Activated CD4-positive, alpha-beta T cell treated with anti-CD3 and anti-CD28 coated beads for 36 hours (primary cell): Measurements from ENCODE around the gene CYP4F22. TPM values are rescaled to one million over a fixed set of nuclear protein-coding genes. Genes with fewer than 3 reads are reported as not detected.
"Not testable (repeated sequence)": the region's sequence is repeated elsewhere in the genome, so short reads cannot be mapped to it uniquely, and the experiment has no call there.

Experiments used
- ATAC-seq: fragments of 200-7000 bp; cut with Tn5 transposase; one replicate; pipeline ENCODE4 v1.10.0; 2021; ENCODE audit warnings: mild to moderate bottlenecking, moderate library complexity
- CTCF ChIA-PET: fragments of 350-600 bp; sonication (Branson Sonifier 250); formaldehyde crosslinking; loops from one replicate; lab custom pipeline; 2021; ENCODE audit warnings: antibody characterized with exemption; lab: Charles Lee
- POLR2A ChIA-PET: fragments of 350-600 bp; sonication (Branson Sonifier 250); formaldehyde crosslinking; loops from one replicate; lab custom pipeline; 2021; ENCODE audit warnings: antibody characterized with exemption, inconsistent platforms; lab: Charles Lee
- DNase-seq: peaks from one replicate; pipeline ENCODE4 v3.0.0-alpha.2; 2020
- H3K27ac Mint-ChIP-seq: one replicate; pipeline ENCODE4 v1.8.0; 2021; ENCODE audit warnings: mixed read lengths
- H3K27me3 Mint-ChIP-seq: one replicate; pipeline ENCODE4 v1.8.0; 2021; ENCODE audit warnings: mixed read lengths
- H3K36me3 Mint-ChIP-seq: one replicate; pipeline ENCODE4 v1.8.0; 2021; ENCODE audit warnings: low read depth, mixed read lengths
- H3K4me1 Mint-ChIP-seq: one replicate; pipeline ENCODE4 v1.8.0; 2021; ENCODE audit warnings: mixed read lengths
- H3K4me3 Mint-ChIP-seq: one replicate; pipeline ENCODE4 v1.8.0; 2021; ENCODE audit warnings: mild to moderate bottlenecking, moderate library complexity, mixed read lengths
- H3K9me3 Mint-ChIP-seq: one replicate; pipeline ENCODE4 v1.8.0; 2021; ENCODE audit warnings: low read depth, mixed read lengths
- intact Hi-C, 2 experiments: fragments of 100-400 bp; cut with DNase I in 1 of 2; cut with micrococcal nuclease in 1 of 2; formaldehyde crosslinking; loops; one replicate each; pipeline versions ENCODE4 v1.14.2 to v1.15.1; 2022 to 2024; cut with DNase I, micrococcal nuclease
- total RNA-seq, 2 experiments: library from RNA; stranded (reverse); gene quantifications; one replicate each; pipeline ENCODE4 v1.2.3, GENCODE V29; 2021

Gene CYP4F22
- total RNA-seq, 2 experiments from 2014 or later = 0.54 to 0.80 TPM

- intact Hi-C loops = no loop called here
- no peak for DNase-seq
- no peaks in the 10 kb centered on the region for H3K36me3 Mint-ChIP-seq
- no peaks in the 10 kb centered on the region for H3K9me3 Mint-ChIP-seq
- peaks cover 2% of the 10 kb centered on the region for H3K27me3 Mint-ChIP-seq
- H3K27ac Mint-ChIP-seq = no peak overlapping the region
- ChIA-PET POLR2A (interaction anchor here (0.6 kb wide), 1 partner anchor 240 kb away, joined by 9 read pairs; no protein-coding TSS in a partner anchor), CTCF (no interaction called here)
- H3K4me3 Mint-ChIP-seq = no peak overlapping the region
- no peaks in the 10 kb centered on the region for H3K4me1 Mint-ChIP-seq
- no peak for ATAC-seq
These were observed 68.3 kb downstream of the CYP4F22 start for GRCh38 chr19:15576526-15577156.

- Mint-ChIP-seq H3K36me3 (no peaks in the 10 kb centered on the region), H3K27me3 (peaks cover 2% of the 10 kb centered on the region), H3K4me1 (no peaks in the 10 kb centered on the region), H3K4me3 (no peak overlapping the region), H3K9me3 (no peaks in the 10 kb centered on the region), H3K27ac (no peak overlapping the region)
- no peak for ATAC-seq
- ChIA-PET CTCF (no interaction called here), POLR2A (no interaction called here)
- DNase-seq = no peak
- intact Hi-C loops = no loop called here
These were observed 69.0 kb downstream of the CYP4F22 start for GRCh38 chr19:15577184-15577771.

- ChIA-PET POLR2A (no interaction called here), CTCF (no interaction called here)
- Mint-ChIP-seq H3K36me3 (no peaks in the 10 kb centered on the region), H3K9me3 (no peaks in the 10 kb centered on the region), H3K4me3 (no peak overlapping the region), H3K4me1 (peaks cover 3% of the 10 kb centered on the region), H3K27me3 (peaks cover 14% of the 10 kb centered on the region), H3K27ac (no peak overlapping the region)
- intact Hi-C loops = no loop called here
- no peak for DNase-seq
- no peak for ATAC-seq
These were observed 75.0 kb downstream of the CYP4F22 start for GRCh38 chr19:15583346-15583745.

- ATAC-seq (no peak), DNase-seq (no peak)
- ChIA-PET POLR2A (no interaction called here), CTCF (interaction anchor here (0.8 kb wide), 1 partner anchor 384 kb away, joined by 3 read pairs; no protein-coding TSS in a partner anchor)
- Mint-ChIP-seq H3K27ac (no peak overlapping the region), H3K36me3 (no peaks in the 10 kb centered on the region), H3K4me3 (peak overlapping the region; percentile 36), H3K9me3 (no peaks in the 10 kb centered on the region), H3K27me3 (peaks cover 16% of the 10 kb centered on the region), H3K4me1 (peaks cover 3% of the 10 kb centered on the region)
- intact Hi-C loops = loop anchor here in 1 of 2 experiments (1.0 kb wide), 3 partner anchors 45 to 599 kb away; no protein-coding TSS in a partner anchor
These were observed 75.8 kb downstream of the CYP4F22 start for GRCh38 chr19:15584095-15584494.

- peaks cover 16% of the 10 kb centered on the region for H3K27me3 Mint-ChIP-seq
- CTCF ChIA-PET = interaction anchor here (0.8 kb wide), 1 partner anchor 384 kb away, joined by 3 read pairs; no protein-coding TSS in a partner anchor
- H3K4me3 Mint-ChIP-seq = peak overlapping the region; percentile 36
- peak; percentile 99 for ATAC-seq
- POLR2A ChIA-PET = no interaction called here
- intact Hi-C loops = loop anchor here in 1 of 2 experiments (1.0 kb wide), 3 partner anchors 45 to 599 kb away; no protein-coding TSS in a partner anchor
- H3K36me3 Mint-ChIP-seq = no peaks in the 10 kb centered on the region
- no peak overlapping the region for H3K27ac Mint-ChIP-seq
- H3K9me3 Mint-ChIP-seq = no peaks in the 10 kb centered on the region
- peaks cover 3% of the 10 kb centered on the region for H3K4me1 Mint-ChIP-seq
- peak; percentile 92 for DNase-seq
These were observed 76.3 kb downstream of the CYP4F22 start for GRCh38 chr19:15584541-15585115.

- no peaks in the 10 kb centered on the region for H3K36me3 Mint-ChIP-seq
- no peak overlapping the region for H3K27ac Mint-ChIP-seq
- H3K27me3 Mint-ChIP-seq = peaks cover 24% of the 10 kb centered on the region
- POLR2A ChIA-PET = no interaction called here
- DNase-seq = no peak
- no peak for ATAC-seq
- CTCF ChIA-PET = interaction anchor here (0.5 to 0.8 kb wide), 2 partner anchors 187 to 1545 kb away, joined by 3 read pairs; no protein-coding TSS in a partner anchor
- no peaks in the 10 kb centered on the region for H3K9me3 Mint-ChIP-seq
- H3K4me3 Mint-ChIP-seq = no peak overlapping the region
- intact Hi-C loops = no loop called here
- peaks cover 3% of the 10 kb centered on the region for H3K4me1 Mint-ChIP-seq
These were observed 79.3 kb downstream of the CYP4F22 start for GRCh38 chr19:15587663-15588062.

- Mint-ChIP-seq H3K27ac (no peak overlapping the region), H3K36me3 (no peaks in the 10 kb centered on the region), H3K9me3 (no peaks in the 10 kb centered on the region), H3K27me3 (peaks cover 28% of the 10 kb centered on the region), H3K4me1 (peaks cover 3% of the 10 kb centered on the region), H3K4me3 (no peak overlapping the region)
- POLR2A ChIA-PET = no interaction called here
- no peak for ATAC-seq
- no peak for DNase-seq
- intact Hi-C loops = no loop called here
- CTCF ChIA-PET = interaction anchor here (0.5 to 0.6 kb wide), 2 partner anchors 188 to 1016 kb away, joined by 3 to 5 read pairs; no protein-coding TSS in a partner anchor
These were observed 79.9 kb downstream of the CYP4F22 start for GRCh38 chr19:15588265-15588664.

- ATAC-seq (no peak), DNase-seq (no peak)
- intact Hi-C loops = no loop called here
- CTCF ChIA-PET = no interaction called here
- H3K9me3 Mint-ChIP-seq = no peaks in the 10 kb centered on the region
- POLR2A ChIA-PET = no interaction called here
- H3K27ac Mint-ChIP-seq = no peak overlapping the region
- peaks cover 28% of the 10 kb centered on the region for H3K27me3 Mint-ChIP-seq
- no peaks in the 10 kb centered on the region for H3K36me3 Mint-ChIP-seq
- H3K4me1 Mint-ChIP-seq = no peaks in the 10 kb centered on the region
- no peak overlapping the region for H3K4me3 Mint-ChIP-seq
These were observed 81.6 kb downstream of the CYP4F22 start for GRCh38 chr19:15589760-15590451.

GRCh38 chr19:15591796-15592195, 83.5 kb downstream of the CYP4F22 start:
- CTCF ChIA-PET = no interaction called here

GRCh38 chr19:15592506-15592905, 84.2 kb downstream of the CYP4F22 start:
- ATAC-seq, H3K9me3 Mint-ChIP-seq, H3K4me1 Mint-ChIP-seq, intact Hi-C loops, H3K36me3 Mint-ChIP-seq, CTCF ChIA-PET, POLR2A ChIA-PET, DNase-seq, H3K27ac Mint-ChIP-seq, H3K4me3 Mint-ChIP-seq: not testable (repeated sequence)
- H3K27me3 Mint-ChIP-seq = peaks cover 38% of the 10 kb centered on the region

More at GRCh38 chr19:15591796-15592195, 83.5 kb downstream of the CYP4F22 start:
- Mint-ChIP-seq H3K27ac (no peak overlapping the region), H3K4me1 (no peaks in the 10 kb centered on the region), H3K4me3 (no peak overlapping the region), H3K27me3 (peaks cover 38% of the 10 kb centered on the region), H3K36me3 (peaks cover 3% of the 10 kb centered on the region), H3K9me3 (peaks cover 3% of the 10 kb centered on the region)
- no peak for ATAC-seq
- no peak for DNase-seq
- intact Hi-C loops = no loop called here
- POLR2A ChIA-PET = no interaction called here

- intact Hi-C loops, H3K4me3 Mint-ChIP-seq, H3K36me3 Mint-ChIP-seq, CTCF ChIA-PET, H3K4me1 Mint-ChIP-seq, H3K9me3 Mint-ChIP-seq, POLR2A ChIA-PET, DNase-seq, ATAC-seq, H3K27ac Mint-ChIP-seq: not testable (repeated sequence)
- peaks cover 35% of the 10 kb centered on the region for H3K27me3 Mint-ChIP-seq
These were observed 85.4 kb downstream of the CYP4F22 start for GRCh38 chr19:15593766-15594165.
